ENCODE data around the gene CPTP. TPM values are rescaled to one million over a fixed set of nuclear protein-coding genes. Genes with fewer than 3 reads are reported as not detected.

Gene CPTP
- polyA plus RNA-seq, 1 donor from 2014 or later, result 9.9 TPM

DNA sequence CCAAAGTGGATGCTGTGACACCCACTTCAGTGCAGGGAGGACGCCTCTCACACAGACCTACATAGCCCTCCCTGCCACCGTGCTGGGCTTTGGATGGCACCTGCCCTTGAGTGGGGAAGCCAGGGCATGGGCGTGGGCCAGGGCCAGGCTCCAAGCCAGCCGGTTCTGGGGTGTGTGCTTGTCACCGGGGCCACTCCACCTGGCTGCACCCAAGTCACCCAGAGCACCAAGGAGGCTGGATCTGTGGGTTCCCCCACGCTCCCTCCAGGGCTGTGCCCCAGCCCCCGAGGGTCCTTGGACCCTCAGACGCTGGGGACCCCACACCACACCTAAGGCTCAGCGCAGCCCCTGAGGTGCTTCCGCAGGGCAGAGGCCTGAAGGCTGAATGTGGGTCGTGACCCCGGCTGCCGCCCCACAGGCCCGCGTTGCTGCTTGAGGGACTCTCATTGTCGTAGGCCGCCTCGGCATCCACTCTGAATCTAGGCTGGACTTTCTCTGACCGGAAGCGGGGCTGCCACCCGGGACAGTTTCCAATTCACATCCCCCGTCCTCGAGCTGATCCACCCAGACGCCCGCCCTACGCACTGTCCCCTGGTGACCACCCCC, 32.3 kb downstream of the CPTP start:
- H3K36me3 ChIP-seq (ENCODE audit: insufficient read depth, low read length), result no peaks in the 10 kb centered on the region
- H3K4me3 ChIP-seq (ENCODE audit: low read length), result no peak overlapping the region
- no peaks in the 10 kb centered on the region for H4K20me1 ChIP-seq (ENCODE audit: insufficient read depth)
- H3K4me2 ChIP-seq (ENCODE audit: low read length), result no peak overlapping the region
- no peak overlapping the region for H3K9ac ChIP-seq (ENCODE audit: low read length)
- H3K9me3 ChIP-seq (ENCODE audit: low read length), result no peaks in the 10 kb centered on the region
- no peak overlapping the region for H2AFZ ChIP-seq (ENCODE audit: low read depth, low read length)
- H3K79me2 ChIP-seq (replicated peaks; ENCODE audit: insufficient read depth, low read length), result no peaks in the 10 kb centered on the region
- no peaks in the 10 kb centered on the region for H3K9me2 ChIP-seq (ENCODE audit: insufficient read depth, low read length)
- no peaks in the 10 kb centered on the region for H3F3A ChIP-seq (ENCODE audit: insufficient read depth, low read length, poor library complexity, severe bottlenecking)
- peaks cover 26% of the 10 kb centered on the region for H3K27me3 ChIP-seq (ENCODE audit: insufficient read depth, low read depth, low read length)
- H3K27ac ChIP-seq (ENCODE audit: low read length), result no peak overlapping the region
- TF ChIP-seq MXI1 (conservative IDR thresholded peaks at IDR 0.05; ENCODE audit: poor library complexity, severe bottlenecking) (no peak), POLR2AphosphoS5 (IDR thresholded peaks at IDR 0.05) (no peak)

DNA sequence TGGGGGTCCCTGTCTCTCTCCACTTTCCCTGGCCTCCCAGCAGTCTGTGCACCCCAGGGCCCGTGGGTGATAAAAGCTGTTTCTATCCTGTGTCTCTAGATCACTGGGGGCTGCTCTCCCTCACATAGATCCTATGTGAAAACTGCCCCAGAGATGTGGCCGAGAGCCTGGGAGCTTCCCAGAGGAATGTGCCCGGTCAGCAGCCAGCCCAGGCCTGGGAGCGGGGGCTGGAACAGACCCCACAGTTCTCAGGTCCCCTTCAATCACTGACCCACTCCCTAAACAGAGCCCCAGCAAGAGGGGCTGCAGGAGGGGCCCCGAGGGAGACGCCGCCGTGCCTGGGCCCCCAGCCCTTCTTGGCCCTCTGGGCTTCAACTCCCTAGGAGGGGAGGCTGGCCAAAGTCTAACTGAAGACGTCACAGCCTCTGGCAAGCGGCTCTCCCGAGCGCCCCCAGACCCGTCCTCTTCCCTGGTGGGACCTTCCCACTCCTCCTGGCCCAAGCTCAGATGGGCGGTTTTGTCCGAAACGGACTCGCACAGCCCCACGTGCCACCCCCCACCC, 33.4 kb downstream of the CPTP start:
- Histone ChIP-seq H3K36me3 (ENCODE audit: insufficient read depth, low read length) (no peaks in the 10 kb centered on the region), H3K27ac (ENCODE audit: low read length) (no peak overlapping the region), H3K9me2 (ENCODE audit: insufficient read depth, low read length) (no peaks in the 10 kb centered on the region), H3K4me2 (ENCODE audit: low read length) (no peak overlapping the region), H3F3A (ENCODE audit: insufficient read depth, low read length, poor library complexity, severe bottlenecking) (no peaks in the 10 kb centered on the region), H3K79me2 (replicated peaks; ENCODE audit: insufficient read depth, low read length) (no peaks in the 10 kb centered on the region), H3K4me3 (ENCODE audit: low read length) (no peak overlapping the region), H3K9me3 (ENCODE audit: low read length) (no peaks in the 10 kb centered on the region), H3K27me3 (ENCODE audit: insufficient read depth, low read depth, low read length) (peaks cover 24% of the 10 kb centered on the region), H2AFZ (ENCODE audit: low read depth, low read length) (no peak overlapping the region), H4K20me1 (ENCODE audit: insufficient read depth) (no peaks in the 10 kb centered on the region), H3K9ac (ENCODE audit: low read length) (no peak overlapping the region)
- TF ChIP-seq EZH2 (IDR thresholded peaks at IDR 0.05; ENCODE audit: borderline replicate concordance, insufficient read depth, low read length, poor library complexity, severe bottlenecking) (no peak), POLR2AphosphoS5 (IDR thresholded peaks at IDR 0.05) (no peak), EP300 (conservative IDR thresholded peaks at IDR 0.05; ENCODE audit: poor library complexity, severe bottlenecking) (no peak), MXI1 (conservative IDR thresholded peaks at IDR 0.05; ENCODE audit: poor library complexity, severe bottlenecking) (no peak), SMC3 (conservative IDR thresholded peaks at IDR 0.05; ENCODE audit: poor library complexity) (no peak)

DNA sequence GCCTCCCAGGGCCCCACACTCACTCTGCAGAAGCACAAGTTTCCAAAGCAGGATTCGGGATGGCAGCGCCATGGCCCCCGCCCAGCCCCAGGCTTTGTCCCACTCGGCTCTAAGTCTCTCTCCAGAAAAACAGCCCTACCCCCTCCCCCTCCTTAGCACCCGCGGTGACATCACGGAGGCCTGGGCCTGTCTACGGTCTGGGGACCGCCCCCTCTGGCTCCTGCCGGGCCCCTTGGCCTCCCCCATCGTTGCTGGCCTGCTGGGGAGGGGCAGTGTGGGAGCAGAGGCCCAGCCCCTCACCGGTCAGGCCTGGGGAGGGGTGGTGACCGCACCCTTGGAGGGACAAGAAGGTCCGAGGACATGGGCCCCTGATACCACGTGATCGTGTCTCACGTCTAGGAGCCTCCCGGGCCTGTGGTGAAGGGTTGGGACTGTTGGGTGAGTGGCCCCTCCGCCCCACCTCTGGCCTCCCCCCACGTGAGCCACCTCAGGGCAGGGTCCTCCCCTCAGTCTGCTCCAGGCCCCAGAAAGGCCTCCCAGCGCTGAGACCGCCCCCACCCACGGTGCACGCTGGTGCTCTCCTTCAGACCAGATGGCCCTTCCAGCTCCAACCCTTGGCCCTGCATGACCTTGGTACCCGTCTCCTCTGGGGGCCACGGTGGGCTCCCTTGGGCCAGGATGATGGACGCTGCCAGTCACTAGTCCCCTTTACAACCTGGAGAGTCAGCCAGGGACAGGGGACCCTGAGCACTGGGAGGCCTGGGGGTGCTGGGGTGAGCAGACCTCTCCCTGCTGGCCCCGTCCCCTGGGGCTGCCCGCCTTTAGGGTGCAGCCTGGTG, 34.0 kb downstream of the CPTP start, which contains the start of gene MXRA8:
TSS of gene MXRA8 (minus strand) at position 123 of the 839 bp plus-strand sequence. CDS start at position 72, 51 bp downstream.
- H3K79me2 ChIP-seq (replicated peaks; ENCODE audit: insufficient read depth, low read length), result no peaks in the 10 kb centered on the region
- no peak within 1 kb of the TSS for H3K4me3 ChIP-seq (ENCODE audit: low read length)
- H3F3A ChIP-seq (ENCODE audit: insufficient read depth, low read length, poor library complexity, severe bottlenecking), result no peaks in the 10 kb centered on the region
- H3K4me2 ChIP-seq (ENCODE audit: low read length), result no peak within 1 kb of the TSS
- H4K20me1 ChIP-seq (ENCODE audit: insufficient read depth), result no peaks in the 10 kb centered on the region
- H3K9me2 ChIP-seq (ENCODE audit: insufficient read depth, low read length), result no peaks in the 10 kb centered on the region
- H2AFZ ChIP-seq (ENCODE audit: low read depth, low read length), result no peak within 1 kb of the TSS
- H3K9me3 ChIP-seq (ENCODE audit: low read length), result no peaks in the 10 kb centered on the region
- no peak within 1 kb of the TSS for H3K27ac ChIP-seq (ENCODE audit: low read length)
- no peaks in the 10 kb centered on the region for H3K36me3 ChIP-seq (ENCODE audit: insufficient read depth, low read length)
- TF ChIP-seq EP300 (conservative IDR thresholded peaks at IDR 0.05; ENCODE audit: poor library complexity, severe bottlenecking) (no peak), POLR2AphosphoS5 (IDR thresholded peaks at IDR 0.05) (no peak), MXI1 (conservative IDR thresholded peaks at IDR 0.05; ENCODE audit: poor library complexity, severe bottlenecking) (no peak), RAD21 (conservative IDR thresholded peaks at IDR 0.05) (no peak), EZH2 (IDR thresholded peaks at IDR 0.05; ENCODE audit: borderline replicate concordance, insufficient read depth, low read length, poor library complexity, severe bottlenecking) (no peak), TAF1 (IDR thresholded peaks at IDR 0.05; ENCODE audit: low read depth) (no peak)
- TF ChIP-seq, protein P1, sequence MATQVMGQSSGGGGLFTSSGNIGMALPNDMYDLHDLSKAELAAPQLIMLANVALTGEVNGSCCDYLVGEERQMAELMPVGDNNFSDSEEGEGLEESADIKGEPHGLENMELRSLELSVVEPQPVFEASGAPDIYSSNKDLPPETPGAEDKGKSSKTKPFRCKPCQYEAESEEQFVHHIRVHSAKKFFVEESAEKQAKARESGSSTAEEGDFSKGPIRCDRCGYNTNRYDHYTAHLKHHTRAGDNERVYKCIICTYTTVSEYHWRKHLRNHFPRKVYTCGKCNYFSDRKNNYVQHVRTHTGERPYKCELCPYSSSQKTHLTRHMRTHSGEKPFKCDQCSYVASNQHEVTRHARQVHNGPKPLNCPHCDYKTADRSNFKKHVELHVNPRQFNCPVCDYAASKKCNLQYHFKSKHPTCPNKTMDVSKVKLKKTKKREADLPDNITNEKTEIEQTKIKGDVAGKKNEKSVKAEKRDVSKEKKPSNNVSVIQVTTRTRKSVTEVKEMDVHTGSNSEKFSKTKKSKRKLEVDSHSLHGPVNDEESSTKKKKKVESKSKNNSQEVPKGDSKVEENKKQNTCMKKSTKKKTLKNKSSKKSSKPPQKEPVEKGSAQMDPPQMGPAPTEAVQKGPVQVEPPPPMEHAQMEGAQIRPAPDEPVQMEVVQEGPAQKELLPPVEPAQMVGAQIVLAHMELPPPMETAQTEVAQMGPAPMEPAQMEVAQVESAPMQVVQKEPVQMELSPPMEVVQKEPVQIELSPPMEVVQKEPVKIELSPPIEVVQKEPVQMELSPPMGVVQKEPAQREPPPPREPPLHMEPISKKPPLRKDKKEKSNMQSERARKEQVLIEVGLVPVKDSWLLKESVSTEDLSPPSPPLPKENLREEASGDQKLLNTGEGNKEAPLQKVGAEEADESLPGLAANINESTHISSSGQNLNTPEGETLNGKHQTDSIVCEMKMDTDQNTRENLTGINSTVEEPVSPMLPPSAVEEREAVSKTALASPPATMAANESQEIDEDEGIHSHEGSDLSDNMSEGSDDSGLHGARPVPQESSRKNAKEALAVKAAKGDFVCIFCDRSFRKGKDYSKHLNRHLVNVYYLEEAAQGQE (IDR thresholded peaks at IDR 0.05; ENCODE audit: borderline replicate concordance), result no peak
- TF ChIP-seq, protein P2, sequence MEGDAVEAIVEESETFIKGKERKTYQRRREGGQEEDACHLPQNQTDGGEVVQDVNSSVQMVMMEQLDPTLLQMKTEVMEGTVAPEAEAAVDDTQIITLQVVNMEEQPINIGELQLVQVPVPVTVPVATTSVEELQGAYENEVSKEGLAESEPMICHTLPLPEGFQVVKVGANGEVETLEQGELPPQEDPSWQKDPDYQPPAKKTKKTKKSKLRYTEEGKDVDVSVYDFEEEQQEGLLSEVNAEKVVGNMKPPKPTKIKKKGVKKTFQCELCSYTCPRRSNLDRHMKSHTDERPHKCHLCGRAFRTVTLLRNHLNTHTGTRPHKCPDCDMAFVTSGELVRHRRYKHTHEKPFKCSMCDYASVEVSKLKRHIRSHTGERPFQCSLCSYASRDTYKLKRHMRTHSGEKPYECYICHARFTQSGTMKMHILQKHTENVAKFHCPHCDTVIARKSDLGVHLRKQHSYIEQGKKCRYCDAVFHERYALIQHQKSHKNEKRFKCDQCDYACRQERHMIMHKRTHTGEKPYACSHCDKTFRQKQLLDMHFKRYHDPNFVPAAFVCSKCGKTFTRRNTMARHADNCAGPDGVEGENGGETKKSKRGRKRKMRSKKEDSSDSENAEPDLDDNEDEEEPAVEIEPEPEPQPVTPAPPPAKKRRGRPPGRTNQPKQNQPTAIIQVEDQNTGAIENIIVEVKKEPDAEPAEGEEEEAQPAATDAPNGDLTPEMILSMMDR (IDR thresholded peaks at IDR 0.05; ENCODE audit: poor library complexity, severe bottlenecking), result no peak
- no peak within 1 kb of the TSS for H3K9ac ChIP-seq (ENCODE audit: low read length)
- H3K27me3 ChIP-seq (ENCODE audit: insufficient read depth, low read depth, low read length), result peaks cover 17% of the 10 kb centered on the region

Measured in neural cell (in vitro differentiated cells).